NCI-H1417 treated with DMSO at 0.1 percent for 48 hours (cell line): ENCODE results near the gene AOPEP.
A peak's percentile ranks its signal among the peaks of the same experiment; 100 is the strongest.

Source experiments
- DNase-seq: peaks from one replicate; lab custom pipeline; 2025; lab: John Stamatoyannopoulos, UW

The AOPEP gene

GRCh38 chr9:94896512-94896911, 170.0 kb downstream of the AOPEP start:
- DNase-seq = no peak

- DNase-seq = no peak
Observed at GRCh38 chr9:94899464-94900221, 173.1 kb downstream of the AOPEP start.

GRCh38 chr9:94900222-94901018, 173.9 kb downstream of the AOPEP start:
- DNase-seq = no peak

GRCh38 chr9:94901019-94901363, 174.5 kb downstream of the AOPEP start:
- DNase-seq = no peak

DNA sequence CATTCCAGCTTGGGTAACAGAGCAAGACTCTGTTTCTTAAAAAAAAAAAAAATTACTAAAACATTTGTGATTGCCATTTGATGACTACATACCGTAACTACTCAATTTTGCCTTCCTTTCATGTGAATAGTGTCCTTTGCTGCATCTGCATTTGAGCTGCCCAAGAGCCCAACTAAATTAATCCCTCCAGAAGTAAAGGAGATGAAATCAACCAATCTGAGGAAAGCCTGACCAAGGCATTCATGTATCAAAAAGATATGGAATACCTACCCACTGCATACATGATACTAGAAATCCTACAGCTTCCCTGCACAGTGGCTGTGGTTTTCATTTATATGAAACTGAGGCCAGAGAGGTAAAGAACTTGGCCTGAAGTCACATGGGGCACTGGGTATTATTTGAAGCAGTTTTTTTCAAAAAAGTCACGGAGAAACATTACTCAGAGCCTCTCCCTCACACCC, 177.5 kb downstream of the AOPEP start:
- DNase-seq = no peak

GRCh38 chr9:94904806-94905205, 178.3 kb downstream of the AOPEP start:
- DNase-seq = no peak

DNA sequence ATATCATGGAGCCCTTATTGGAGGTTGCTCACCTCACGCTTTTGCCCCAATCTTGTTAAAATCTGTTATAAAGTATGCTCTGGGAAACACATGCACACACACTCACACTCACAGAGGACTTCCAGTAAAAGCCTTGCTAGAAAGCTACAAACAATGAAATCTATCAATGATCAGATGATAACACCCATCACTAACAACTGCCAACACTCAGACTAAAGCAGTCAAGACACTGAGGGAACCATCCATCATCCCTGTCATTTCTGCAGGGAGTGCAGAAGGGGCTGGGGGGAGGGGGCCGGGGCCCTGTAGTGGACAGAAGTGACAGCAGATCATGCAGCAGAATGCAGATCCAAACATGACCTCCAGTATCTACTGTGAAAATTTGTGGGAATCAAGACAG, 179.1 kb downstream of the AOPEP start:
- DNase-seq = no peak

DNA sequence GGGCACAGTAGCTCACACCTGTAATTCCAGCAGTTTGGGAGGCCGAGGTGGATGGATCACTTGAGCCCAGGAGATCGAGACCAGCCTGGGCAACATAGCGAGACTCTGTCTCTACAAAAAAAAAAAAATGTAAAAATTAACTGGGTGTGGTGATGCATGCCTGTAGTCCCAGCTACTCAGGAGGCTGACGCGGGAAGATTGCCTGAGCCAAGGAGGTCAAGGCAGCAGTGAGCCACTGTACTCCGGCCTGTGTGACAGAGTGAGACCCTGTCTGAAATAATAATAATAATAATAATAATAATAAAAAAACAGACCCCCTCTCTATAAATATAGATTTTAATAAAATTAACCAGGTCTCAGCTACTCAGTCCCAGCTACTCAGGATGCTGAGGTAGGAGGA, 179.7 kb downstream of the AOPEP start:
- no peak for DNase-seq

DNA sequence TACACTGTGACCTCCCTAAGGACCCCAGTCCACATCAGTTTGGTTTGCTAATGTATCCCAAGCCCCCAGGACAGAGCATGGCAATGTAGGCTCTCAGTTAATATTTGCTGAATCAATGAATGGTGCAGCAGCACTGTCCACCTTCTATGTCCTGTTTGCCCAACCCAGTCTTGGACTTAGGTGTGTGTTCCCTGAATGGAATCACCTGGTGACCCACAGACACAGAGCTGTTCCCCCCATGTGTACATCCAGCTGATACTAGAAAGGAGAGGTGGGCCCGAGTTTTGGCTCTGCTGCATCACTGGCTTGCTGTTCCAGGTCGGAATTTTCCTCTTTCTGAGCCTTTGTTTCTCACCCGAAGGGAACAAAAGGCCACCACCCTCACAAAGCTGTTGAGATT, 180.2 kb downstream of the AOPEP start:
- DNase-seq = no peak

- DNase-seq = no peak
Observed at GRCh38 chr9:94907264-94907936, 180.9 kb downstream of the AOPEP start.

DNA sequence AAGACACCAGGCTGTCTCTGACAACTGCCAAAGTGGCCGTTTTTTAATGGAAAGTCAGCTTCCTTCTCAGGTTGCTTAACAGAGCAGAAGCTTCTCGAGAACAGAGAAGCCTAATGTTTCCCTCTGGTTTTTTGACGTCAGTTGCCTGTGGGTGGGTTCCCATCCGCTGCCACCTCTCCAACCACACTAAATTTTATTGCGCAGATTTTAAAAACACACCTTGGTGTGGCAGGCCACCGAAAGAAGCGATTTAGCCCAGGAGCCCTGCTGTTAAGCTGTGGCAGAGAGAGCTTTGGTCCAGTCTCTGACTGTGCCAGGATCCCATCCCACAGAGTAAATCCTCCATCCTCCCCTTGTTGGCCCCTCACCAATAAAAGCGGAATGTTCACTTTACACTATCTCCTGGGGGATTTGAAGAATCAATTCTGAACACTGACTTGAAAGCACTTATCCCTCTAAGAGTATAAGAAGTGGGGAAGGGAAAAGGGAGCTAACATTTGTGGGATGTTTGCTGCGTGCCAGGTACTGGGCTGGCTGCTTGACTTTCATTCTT, 181.6 kb downstream of the AOPEP start:
- no peak for DNase-seq

- DNase-seq = no peak
Observed at GRCh38 chr9:94908583-94909249, 182.2 kb downstream of the AOPEP start.

DNA sequence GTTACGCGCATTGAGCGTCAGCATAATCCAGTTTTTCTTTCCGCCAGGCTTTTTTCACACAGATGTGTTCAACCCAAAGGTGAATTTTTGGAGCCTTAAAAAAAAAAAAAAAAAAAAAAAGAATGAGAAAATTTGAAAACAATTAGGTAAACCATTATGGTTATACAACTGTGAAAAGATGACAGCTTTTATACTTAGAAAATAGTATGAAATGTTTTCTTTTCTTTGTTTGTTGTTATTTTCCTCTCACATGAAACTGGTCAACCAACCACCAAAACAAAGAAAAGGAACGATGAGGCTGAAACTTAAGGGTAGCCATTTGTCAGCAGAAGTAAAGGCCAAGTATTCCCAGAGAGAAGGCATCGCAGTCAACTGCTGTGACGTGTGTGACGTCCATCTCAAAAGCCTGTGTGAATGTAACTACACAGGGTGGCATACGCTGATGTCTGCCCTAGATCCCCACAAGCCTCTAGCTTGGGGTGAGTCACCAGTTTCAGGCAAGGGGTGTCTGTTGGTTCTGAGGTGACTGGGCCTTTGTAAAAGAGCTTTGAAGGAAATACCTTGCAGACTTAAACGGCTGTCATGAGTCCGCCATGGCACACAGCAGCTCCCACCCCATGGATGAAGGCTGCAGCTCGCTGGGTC, 182.9 kb downstream of the AOPEP start:
- DNase-seq = peak; percentile 58

DNA sequence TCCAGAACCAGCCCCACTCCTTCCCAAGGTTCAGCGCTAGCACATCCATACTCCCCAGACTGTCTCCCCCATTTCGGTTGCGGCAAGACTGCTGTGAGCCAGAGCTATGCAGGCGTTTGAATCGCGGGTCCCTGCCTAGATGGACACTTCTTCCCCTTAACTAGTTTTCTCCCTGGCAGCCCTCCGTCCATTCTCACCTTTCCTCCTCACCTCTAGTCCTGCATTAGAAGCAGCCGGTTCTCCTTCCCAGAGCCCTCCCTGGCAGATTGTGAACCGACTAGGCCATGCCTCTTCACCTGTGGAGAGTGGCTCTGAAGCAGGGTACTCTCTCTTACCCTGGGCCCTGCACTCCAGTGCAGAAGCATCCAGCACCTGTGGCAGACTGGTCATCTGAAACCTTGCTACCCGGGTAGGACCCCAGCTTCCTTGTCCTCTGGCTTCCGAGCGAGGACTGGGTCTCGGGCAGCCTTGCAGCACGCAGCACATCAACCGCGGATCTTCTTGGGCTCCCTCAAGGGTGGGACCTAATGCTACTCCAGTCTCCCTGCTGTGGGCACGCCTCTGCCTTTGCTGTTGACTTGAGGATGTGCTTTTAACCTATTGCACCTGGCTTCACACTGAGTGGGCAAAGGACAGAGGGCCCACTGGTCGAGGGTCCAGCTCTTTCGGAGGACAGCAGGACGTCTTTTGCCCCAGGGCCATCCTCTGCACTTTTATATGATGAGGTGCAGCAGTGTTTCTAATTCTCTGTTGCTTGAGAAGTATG, 183.6 kb downstream of the AOPEP start:
- no peak for DNase-seq

- no peak for DNase-seq
Observed at GRCh38 chr9:94911211-94911610, 184.7 kb downstream of the AOPEP start.

DNA sequence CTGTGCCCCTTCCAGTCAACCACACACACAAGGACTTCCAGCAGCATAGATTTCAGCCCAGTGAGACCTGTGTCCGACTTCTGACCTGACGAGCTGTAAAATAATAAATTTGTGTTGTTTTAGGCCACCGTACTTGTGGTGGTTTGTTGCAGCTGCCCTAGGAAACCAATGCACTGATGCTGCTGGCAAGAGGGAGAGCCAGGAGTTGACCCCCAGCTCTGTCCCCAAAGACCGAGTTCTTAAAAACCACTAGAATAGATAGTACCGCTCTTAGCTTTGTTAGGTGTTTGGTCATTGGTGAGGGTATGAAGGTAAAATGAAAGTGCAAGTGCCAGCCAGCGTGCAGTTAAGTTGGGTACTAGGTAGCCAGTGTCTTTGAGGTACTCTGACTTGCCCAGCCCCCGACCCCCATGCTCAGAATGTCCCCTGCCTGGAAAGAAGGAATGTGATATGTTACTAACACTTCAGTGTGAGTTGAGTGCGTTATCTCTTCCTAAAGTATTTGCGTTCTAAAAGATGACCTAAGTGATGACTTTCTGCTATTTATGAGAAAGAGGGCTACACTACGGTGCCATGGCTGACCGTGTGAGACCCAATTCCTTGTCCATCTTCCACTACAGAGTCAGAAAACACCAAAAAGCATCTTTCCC, 185.6 kb downstream of the AOPEP start:
- no peak for DNase-seq

DNA sequence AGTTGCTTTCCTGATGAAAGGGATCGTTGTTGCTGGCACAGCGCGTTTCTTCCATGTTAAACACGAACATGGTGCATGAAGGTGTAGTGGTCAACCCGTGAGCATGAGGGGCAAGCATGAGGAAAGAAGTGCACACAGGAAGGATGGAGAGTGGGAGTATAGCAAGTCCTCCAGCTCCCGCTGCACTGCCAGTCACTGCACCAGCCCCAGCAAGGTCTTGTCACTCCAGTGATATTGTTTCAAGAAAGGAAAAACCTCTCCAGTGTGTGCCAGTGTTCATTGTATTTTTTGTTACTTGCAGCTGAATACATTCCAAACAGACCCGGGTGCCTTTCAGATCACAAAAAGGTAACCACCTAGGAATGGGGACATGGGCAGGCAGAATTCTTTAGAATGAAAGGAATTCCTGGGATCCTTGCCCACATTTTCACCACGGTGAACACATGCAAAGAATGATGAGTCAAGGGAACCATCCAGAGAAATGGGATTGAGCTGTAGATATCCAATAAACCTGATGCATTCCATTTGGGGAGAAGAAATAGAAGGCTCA, 186.3 kb downstream of the AOPEP start:
- no peak for DNase-seq

DNA sequence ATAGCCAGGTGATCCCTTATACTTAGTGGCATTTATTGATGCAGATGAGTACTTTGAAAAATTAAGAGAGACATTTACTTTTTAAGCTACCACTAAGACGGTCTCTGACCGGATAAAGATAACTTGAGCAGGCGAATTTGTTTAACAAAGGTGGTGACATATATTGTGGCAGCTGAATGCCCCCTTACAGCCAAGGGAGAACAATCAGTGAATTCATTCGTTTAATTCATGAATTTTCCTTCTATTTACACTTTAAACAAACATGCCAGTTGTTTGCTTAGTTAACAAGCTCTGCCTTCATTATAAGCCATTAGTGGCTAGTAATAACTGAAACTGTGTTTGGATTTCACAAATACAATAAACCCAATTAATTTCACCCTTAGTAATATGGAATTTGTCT, 187.1 kb downstream of the AOPEP start:
- DNase-seq = peak; percentile 85

GRCh38 chr9:94915476-94916450, 189.3 kb downstream of the AOPEP start:
- DNase-seq = no peak
